Hepatocyte (in vitro differentiated cells): Measurements from ENCODE around the gene TNS4. TPM values are rescaled to one million over a fixed set of nuclear protein-coding genes. Genes with fewer than 3 reads are reported as not detected.
"Not testable (repeated sequence)": the region's sequence is repeated elsewhere in the genome, so short reads cannot be mapped to it uniquely, and the experiment has no call there.

Experiments
- DNase-seq: peaks from one replicate; pipeline ENCODE4 v3.0.0-alpha.2; 2016; ENCODE audit warnings: low spot score
- H2AFZ ChIP-seq: fragments of 200-600 bp; sonication (generic); 2 replicates; pipeline ENCODE4 v1.6.0; 2016; ENCODE audit warnings: antibody characterized with exemption, mild to moderate bottlenecking
- H3K27ac ChIP-seq: fragments of 200-600 bp; sonication (generic); 2 replicates; pipeline ENCODE4 v1.5.1; 2016; ENCODE audit warnings: mild to moderate bottlenecking
- H3K27me3 ChIP-seq: fragments of 200-600 bp; sonication (generic); 2 replicates; pipeline ENCODE4 v1.6.1; 2016
- H3K36me3 ChIP-seq: fragments of 200-600 bp; sonication (generic); replicated peaks from 2 replicates; pipeline ENCODE4 v1.5.1; 2016; ENCODE audit warnings: low read depth; ENCODE audit not compliant: insufficient read depth
- H3K4me1 ChIP-seq: fragments of 200-600 bp; sonication (generic); 2 replicates; pipeline ENCODE4 v1.5.1; 2016; ENCODE audit warnings: mild to moderate bottlenecking, moderate library complexity; ENCODE audit not compliant: insufficient read depth
- H3K4me2 ChIP-seq: fragments of 200-600 bp; sonication (generic); 2 replicates; pipeline ENCODE4 v1.6.0; 2016
- H3K4me3 ChIP-seq: fragments of 200-600 bp; sonication (generic); 2 replicates; pipeline ENCODE4 v1.5.1; 2016; ENCODE audit warnings: mild to moderate bottlenecking
- H3K79me2 ChIP-seq: fragments of 200-600 bp; sonication (generic); 2 replicates; pipeline ENCODE4 v1.6.0; 2017; ENCODE audit warnings: mild to moderate bottlenecking
- H3K9me2 ChIP-seq: fragments of 200-600 bp; sonication (generic); replicated peaks from 2 replicates; pipeline ENCODE4 v1.6.0; 2017; ENCODE audit warnings: mild to moderate bottlenecking; ENCODE audit not compliant: insufficient read depth
- H3K9me3 ChIP-seq: fragments of 200-600 bp; sonication (generic); 2 replicates; pipeline ENCODE4 v1.5.1; 2016; ENCODE audit warnings: low read depth, mild to moderate bottlenecking
- H4K20me1 ChIP-seq: fragments of 200-600 bp; sonication (generic); 2 replicates; pipeline ENCODE4 v1.6.0; 2016; ENCODE audit warnings: mild to moderate bottlenecking; ENCODE audit not compliant: insufficient read depth, poor library complexity, severe bottlenecking
- EZH2 ChIP-seq: fragments of 200-600 bp; sonication (generic); IDR thresholded peaks from 2 replicates; pipeline ENCODE4 v1.6.1; 2016; ENCODE audit warnings: antibody characterized with exemption, mild to moderate bottlenecking, borderline replicate concordance
- EZH2phosphoT487 ChIP-seq: fragments of 200-600 bp; sonication (generic); IDR thresholded peaks from one replicate; pipeline ENCODE4 v1.6.1; 2018; ENCODE audit warnings: antibody characterized with exemption, mild to moderate bottlenecking, low read depth, moderate library complexity; ENCODE audit not compliant: unreplicated experiment, severe bottlenecking
- WGBS: methylation state at CpG from one replicate; pipeline ENCODE4 v1.1.6; 2016; ENCODE audit warnings: low lambda C conversion rate; ENCODE audit errors: missing lambda C conversion rate; 5-methylcytosine and 5-hydroxymethylcytosine counted together
- polyA plus RNA-seq: library from polyadenylated mRNA; unstranded; fragments of >200 nt; fragmentation: Nextera tagmentation; extraction: Ambion mirVana; gene quantifications from 2 replicates; pipeline ENCODE4 v1.2.1, GENCODE V29; 2016
- total RNA-seq: library from RNA; depleted of rRNA; stranded (reverse); fragments of >200 nt; gene quantifications from 2 replicates; pipeline ENCODE4 v1.2.3, GENCODE V29; 2014
- TF ChIP-seq, protein P1 (sequence below): fragments of 200-600 bp; sonication (generic); IDR thresholded peaks from 2 replicates; pipeline ENCODE4 v1.5.1; 2016; ENCODE audit warnings: antibody characterized with exemption, mild to moderate bottlenecking; ENCODE audit not compliant: poor library complexity

Gene TNS4
- total and polyA plus RNA-seq, 2 experiments from 2014 or later: 0.07 TPM; not detected in 1

DNA sequence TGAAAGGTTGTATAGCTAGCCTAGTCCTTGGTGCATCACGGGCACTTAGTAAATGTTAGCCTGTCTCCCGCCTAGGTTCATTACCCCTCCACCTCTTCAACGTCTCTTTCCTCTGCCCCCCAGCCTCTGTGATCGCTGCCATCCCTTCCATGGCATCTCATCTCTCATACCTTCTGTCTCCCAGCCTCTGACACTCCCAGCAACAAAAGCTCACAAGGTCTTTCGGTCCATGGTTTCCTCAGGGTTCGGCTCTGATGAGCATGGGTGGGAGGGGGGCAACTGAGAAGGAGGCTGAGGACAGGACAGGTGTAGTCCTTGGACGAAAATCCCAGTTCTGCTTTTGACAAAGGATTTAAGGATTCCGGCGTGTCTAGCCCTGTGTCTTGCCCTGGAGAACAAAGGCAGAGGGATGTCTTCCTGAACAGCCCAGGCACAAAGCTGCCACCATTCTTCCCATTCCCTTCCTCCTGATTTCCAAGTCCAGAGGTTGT, 47.1 kb upstream of the TNS4 start:
- DNase-seq: no peak
- no peaks in the 10 kb centered on the region for H3K27me3 ChIP-seq
- H3K9me2 ChIP-seq: no peaks in the 10 kb centered on the region
- no peak overlapping the region for H3K4me2 ChIP-seq
- no peak overlapping the region for H2AFZ ChIP-seq
- no peak overlapping the region for H3K4me3 ChIP-seq
- no peaks in the 10 kb centered on the region for H3K9me3 ChIP-seq
- WGBS: 90% methylated on average over 9 of the region's 9 CpGs
- peaks cover 41% of the 10 kb centered on the region for H3K4me1 ChIP-seq
- no peaks in the 10 kb centered on the region for H3K36me3 ChIP-seq
- H4K20me1 ChIP-seq: no peaks in the 10 kb centered on the region
- peak overlapping the region; percentile 87 for H3K27ac ChIP-seq
- H3K79me2 ChIP-seq: no peaks in the 10 kb centered on the region
- no peak for TF ChIP-seq EZH2phosphoT487
- TF ChIP-seq EZH2: no peak
- TF ChIP-seq, protein P1, sequence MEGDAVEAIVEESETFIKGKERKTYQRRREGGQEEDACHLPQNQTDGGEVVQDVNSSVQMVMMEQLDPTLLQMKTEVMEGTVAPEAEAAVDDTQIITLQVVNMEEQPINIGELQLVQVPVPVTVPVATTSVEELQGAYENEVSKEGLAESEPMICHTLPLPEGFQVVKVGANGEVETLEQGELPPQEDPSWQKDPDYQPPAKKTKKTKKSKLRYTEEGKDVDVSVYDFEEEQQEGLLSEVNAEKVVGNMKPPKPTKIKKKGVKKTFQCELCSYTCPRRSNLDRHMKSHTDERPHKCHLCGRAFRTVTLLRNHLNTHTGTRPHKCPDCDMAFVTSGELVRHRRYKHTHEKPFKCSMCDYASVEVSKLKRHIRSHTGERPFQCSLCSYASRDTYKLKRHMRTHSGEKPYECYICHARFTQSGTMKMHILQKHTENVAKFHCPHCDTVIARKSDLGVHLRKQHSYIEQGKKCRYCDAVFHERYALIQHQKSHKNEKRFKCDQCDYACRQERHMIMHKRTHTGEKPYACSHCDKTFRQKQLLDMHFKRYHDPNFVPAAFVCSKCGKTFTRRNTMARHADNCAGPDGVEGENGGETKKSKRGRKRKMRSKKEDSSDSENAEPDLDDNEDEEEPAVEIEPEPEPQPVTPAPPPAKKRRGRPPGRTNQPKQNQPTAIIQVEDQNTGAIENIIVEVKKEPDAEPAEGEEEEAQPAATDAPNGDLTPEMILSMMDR: no peak

DNA sequence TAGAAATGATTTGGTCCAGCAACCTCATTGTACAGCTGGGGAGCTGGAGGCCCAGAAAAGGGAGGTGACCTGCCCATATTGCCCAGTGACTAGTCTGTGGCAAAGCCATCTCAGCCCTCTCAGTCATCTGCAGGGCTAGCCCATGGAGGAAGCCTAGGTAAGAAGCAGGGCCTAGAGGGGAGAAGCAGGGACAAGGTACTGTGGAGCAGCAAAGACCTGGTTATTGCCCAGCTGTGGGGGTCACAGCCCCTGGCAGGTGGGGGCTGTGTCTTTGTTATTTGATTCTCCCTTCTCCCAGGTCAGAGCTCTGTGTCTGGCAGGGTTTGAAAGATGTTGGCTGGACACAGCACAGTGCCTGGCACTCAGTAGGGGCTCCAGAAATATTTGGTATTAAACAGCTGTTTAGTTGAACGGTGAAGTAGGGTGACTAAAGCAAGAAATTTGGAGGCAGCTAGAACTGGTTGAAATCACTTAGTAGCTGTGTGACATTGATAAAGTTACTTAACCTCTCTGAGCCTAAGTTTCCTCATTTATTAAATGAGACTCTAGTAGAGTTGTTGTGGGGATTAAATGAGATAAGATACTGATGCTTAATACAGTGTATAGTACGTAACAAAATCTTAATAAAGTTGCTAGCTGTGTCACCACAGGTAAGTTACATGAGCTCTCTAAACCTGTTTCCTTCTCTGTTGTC, 46.5 kb upstream of the TNS4 start:
- Histone ChIP-seq H3K9me3 (no peaks in the 10 kb centered on the region), H3K36me3 (no peaks in the 10 kb centered on the region), H3K4me3 (no peak overlapping the region), H3K27ac (peak overlapping the region; percentile 87), H3K4me2 (no peak overlapping the region), H3K27me3 (no peaks in the 10 kb centered on the region), H3K9me2 (no peaks in the 10 kb centered on the region), H4K20me1 (no peaks in the 10 kb centered on the region), H3K79me2 (no peaks in the 10 kb centered on the region), H3K4me1 (peaks cover 42% of the 10 kb centered on the region), H2AFZ (no peak overlapping the region)
- TF ChIP-seq, protein P1: no peak
- TF ChIP-seq EZH2phosphoT487 (no peak), EZH2 (no peak)
- 91% methylated on average over 2 of the region's 2 CpGs for WGBS
- no peak for DNase-seq

DNA sequence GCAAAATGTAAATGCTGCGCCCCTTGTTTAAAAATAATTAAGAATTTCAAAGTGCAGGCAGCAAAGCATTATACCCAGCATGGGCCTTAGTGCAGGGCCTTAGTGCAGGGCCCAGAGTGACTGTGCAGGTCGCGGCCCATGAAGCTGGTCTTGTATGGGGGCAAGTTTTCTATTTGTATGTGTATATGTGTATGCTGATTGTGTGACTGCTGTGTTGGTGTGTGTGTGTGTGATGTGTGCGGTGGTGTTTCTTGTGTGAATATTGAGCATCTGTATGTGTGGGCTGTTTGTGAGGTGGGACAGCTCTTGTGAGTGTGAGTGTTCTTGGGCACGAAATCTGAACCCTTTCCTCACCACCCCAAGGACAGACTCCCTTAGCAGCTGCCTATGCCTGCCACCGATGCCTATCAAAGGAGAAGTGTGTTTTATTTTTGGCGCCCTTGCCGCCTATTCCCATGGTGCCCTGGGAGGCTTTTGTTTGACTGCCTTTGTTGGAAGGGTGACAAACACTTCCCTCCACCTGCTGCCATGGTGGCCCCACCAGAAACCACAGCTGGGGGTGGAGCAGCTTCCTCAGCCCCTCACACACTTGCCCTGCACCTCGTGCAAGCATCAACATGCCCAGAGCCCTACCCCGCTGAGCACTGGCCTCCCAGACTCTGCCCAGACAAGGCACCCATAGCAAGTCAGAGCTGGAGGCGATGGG, 45.8 kb upstream of the TNS4 start:
- Histone ChIP-seq H3K4me3 (no peak overlapping the region), H4K20me1 (no peaks in the 10 kb centered on the region), H3K9me3 (no peaks in the 10 kb centered on the region), H3K27ac (peak overlapping the region; percentile 87), H3K79me2 (no peaks in the 10 kb centered on the region), H3K9me2 (no peaks in the 10 kb centered on the region), H3K27me3 (no peaks in the 10 kb centered on the region), H3K4me1 (peaks cover 45% of the 10 kb centered on the region), H3K4me2 (no peak overlapping the region), H3K36me3 (no peaks in the 10 kb centered on the region), H2AFZ (no peak overlapping the region)
- no peak for TF ChIP-seq EZH2
- TF ChIP-seq, protein P1: no peak
- TF ChIP-seq EZH2phosphoT487: no peak
- DNase-seq: peak; percentile 2
- WGBS: 89% methylated on average over 11 of the region's 11 CpGs

DNA sequence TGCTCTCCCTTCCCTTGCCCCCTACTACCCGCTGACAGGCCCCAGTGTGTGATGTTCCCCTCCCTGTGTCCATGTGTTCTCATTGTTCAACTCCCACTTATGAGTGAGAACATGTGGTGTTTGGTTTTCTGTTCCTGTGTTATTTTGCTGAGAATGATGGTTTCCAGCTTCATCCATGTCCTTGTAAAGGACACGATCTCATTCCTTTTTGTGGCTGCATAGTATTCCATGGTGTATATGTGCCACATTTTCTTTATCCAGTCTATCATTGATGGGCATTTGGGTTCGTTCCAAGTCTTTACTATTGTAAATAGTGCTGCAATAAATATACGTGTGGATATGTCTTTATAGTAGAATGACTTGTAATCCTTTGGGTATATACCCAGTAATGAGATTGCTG, 45.1 kb upstream of the TNS4 start:
- not testable (repeated sequence) for H3K4me2 ChIP-seq, H3K36me3 ChIP-seq, H4K20me1 ChIP-seq, H2AFZ ChIP-seq, H3K27me3 ChIP-seq, H3K9me2 ChIP-seq, H3K27ac ChIP-seq, H3K4me3 ChIP-seq, H3K9me3 ChIP-seq, DNase-seq, H3K79me2 ChIP-seq
- peaks cover 46% of the 10 kb centered on the region for H3K4me1 ChIP-seq
- WGBS: 92% methylated on average over 4 of the region's 4 CpGs
